KMS-11 (cell line): ENCODE results near the gene GPS2.

ENCODE experiments used
- H2AFZ ChIP-seq: fragments of 200-600 bp; sonication (generic); 2 replicates; pipeline ENCODE4 v1.6.1; 2016; ENCODE audit warnings: antibody characterized with exemption, mixed run types, low read depth
- H3K27ac ChIP-seq: fragments of 200-600 bp; sonication (generic); 2 replicates; pipeline ENCODE4 v1.6.1; 2016; ENCODE audit warnings: mild to moderate bottlenecking, mixed run types
- H3K27me3 ChIP-seq: fragments of 200-600 bp; sonication (generic); 2 replicates; pipeline ENCODE4 v1.6.1; 2017; ENCODE audit warnings: mild to moderate bottlenecking, low read depth, mixed run types, moderate library complexity; ENCODE audit not compliant: insufficient read depth
- H3K36me3 ChIP-seq: fragments of 200-600 bp; sonication (generic); 2 replicates; pipeline ENCODE4 v1.6.1; 2017; ENCODE audit warnings: mild to moderate bottlenecking, mixed run types; ENCODE audit not compliant: insufficient read depth
- H3K4me1 ChIP-seq: fragments of 200-600 bp; sonication (generic); 2 replicates; pipeline ENCODE4 v1.6.1; 2016; ENCODE audit warnings: mild to moderate bottlenecking, low read depth, mixed run types; ENCODE audit not compliant: poor library complexity, severe bottlenecking
- H3K4me2 ChIP-seq: fragments of 200-600 bp; sonication (generic); 2 replicates; pipeline ENCODE4 v1.7.0; 2016; ENCODE audit warnings: mild to moderate bottlenecking, mixed run types
- H3K4me3 ChIP-seq: fragments of 200-600 bp; sonication (generic); IDR thresholded peaks from 2 replicates; pipeline ENCODE4 v1.6.1; 2017; ENCODE audit warnings: low read depth, low read length, mixed read lengths; ENCODE audit not compliant: insufficient read depth
- H3K79me2 ChIP-seq: fragments of 200-600 bp; sonication (generic); 2 replicates; pipeline ENCODE4 v1.6.1; 2016; ENCODE audit warnings: low read depth, mixed run types; ENCODE audit not compliant: insufficient read depth
- H3K9ac ChIP-seq: fragments of 200-600 bp; sonication (generic); 2 replicates; pipeline ENCODE4 v1.6.1; 2016; ENCODE audit warnings: mild to moderate bottlenecking, mixed run types
- H4K20me1 ChIP-seq: fragments of 200-600 bp; sonication (generic); 2 replicates; pipeline ENCODE4 v1.6.1; 2016; ENCODE audit warnings: mild to moderate bottlenecking, mixed run types; ENCODE audit not compliant: insufficient read depth
- CTCF ChIP-seq: fragments of 200-600 bp; sonication (generic); conservative IDR thresholded peaks from 2 replicates; pipeline ENCODE4 v1.6.1; 2017; ENCODE audit warnings: low read depth, mild to moderate bottlenecking, antibody characterized with exemption, low read length, moderate library complexity, mixed read lengths

Gene GPS2

GRCh38 chr17:7312432-7313087 lies 2.6 kb downstream of the GPS2 start:
- Histone ChIP-seq H3K27me3 (no peaks in the 10 kb centered on the region), H3K4me3 (no peak overlapping the region), H3K36me3 (no peaks in the 10 kb centered on the region), H3K27ac (no peak overlapping the region), H3K79me2 (peaks cover 16% of the 10 kb centered on the region; the same call in 1 of the 2 replicates), H2AFZ (no peak overlapping the region), H4K20me1 (no peaks in the 10 kb centered on the region), H3K4me1 (peaks cover 11% of the 10 kb centered on the region), H3K9ac (no peak overlapping the region), H3K4me2 (no peak overlapping the region)
- TF ChIP-seq CTCF = no peak

- no peak for TF ChIP-seq CTCF
- Histone ChIP-seq H2AFZ (no peak overlapping the region), H3K4me1 (peaks cover 11% of the 10 kb centered on the region), H3K79me2 (peaks cover 16% of the 10 kb centered on the region; the same call in 1 of the 2 replicates), H3K4me3 (no peak overlapping the region), H4K20me1 (no peaks in the 10 kb centered on the region), H3K9ac (no peak overlapping the region), H3K36me3 (no peaks in the 10 kb centered on the region), H3K4me2 (no peak overlapping the region), H3K27ac (no peak overlapping the region), H3K27me3 (no peaks in the 10 kb centered on the region)
Measured at GRCh38 chr17:7311110-7311705, 4.0 kb downstream of the GPS2 start.

DNA sequence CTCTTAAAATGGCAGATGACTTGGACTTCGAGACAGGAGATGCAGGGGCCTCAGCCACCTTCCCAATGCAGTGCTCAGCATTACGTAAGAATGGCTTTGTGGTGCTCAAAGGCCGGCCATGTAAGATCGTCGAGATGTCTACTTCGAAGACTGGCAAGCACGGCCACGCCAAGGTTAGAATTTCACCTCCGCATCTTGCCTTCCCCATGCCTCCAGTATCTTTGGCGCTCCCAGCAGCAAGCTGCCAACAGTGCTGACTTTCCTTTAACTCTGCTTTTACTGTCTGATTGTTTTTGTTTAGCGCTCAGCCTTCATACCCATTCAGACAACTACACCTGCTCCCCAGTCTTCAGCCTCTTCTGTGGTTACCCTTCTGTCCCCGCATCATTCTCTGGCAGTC lies 5.5 kb downstream of the GPS2 start:
- H3K9ac ChIP-seq = no peak overlapping the region
- no peaks in the 10 kb centered on the region for H4K20me1 ChIP-seq
- H3K4me2 ChIP-seq = peak overlapping the region; percentile 33
- TF ChIP-seq CTCF = no peak
- H3K79me2 ChIP-seq = peaks cover 16% of the 10 kb centered on the region; the same call in 1 of the 2 replicates
- H3K4me1 ChIP-seq = peaks cover 11% of the 10 kb centered on the region
- H3K4me3 ChIP-seq = no peak overlapping the region
- H2AFZ ChIP-seq = no peak overlapping the region
- H3K36me3 ChIP-seq = no peaks in the 10 kb centered on the region
- no peak overlapping the region; the same call in 1 of the 2 replicates for H3K27ac ChIP-seq
- H3K27me3 ChIP-seq = no peaks in the 10 kb centered on the region

- Histone ChIP-seq H3K4me3 (no peak overlapping the region), H3K27me3 (no peaks in the 10 kb centered on the region), H3K27ac (peak overlapping the region; percentile 96), H3K9ac (peak overlapping the region; percentile 92), H4K20me1 (no peaks in the 10 kb centered on the region), H3K4me2 (peak overlapping the region; percentile 33), H3K4me1 (peaks cover 11% of the 10 kb centered on the region), H2AFZ (no peak overlapping the region), H3K79me2 (peaks cover 16% of the 10 kb centered on the region; the same call in 1 of the 2 replicates), H3K36me3 (no peaks in the 10 kb centered on the region)
- no peak for TF ChIP-seq CTCF
Measured at GRCh38 chr17:7308625-7309433, 6.3 kb downstream of the GPS2 start.
